ENCODE measurements around the gene USP16.

Gene USP16

DNA sequence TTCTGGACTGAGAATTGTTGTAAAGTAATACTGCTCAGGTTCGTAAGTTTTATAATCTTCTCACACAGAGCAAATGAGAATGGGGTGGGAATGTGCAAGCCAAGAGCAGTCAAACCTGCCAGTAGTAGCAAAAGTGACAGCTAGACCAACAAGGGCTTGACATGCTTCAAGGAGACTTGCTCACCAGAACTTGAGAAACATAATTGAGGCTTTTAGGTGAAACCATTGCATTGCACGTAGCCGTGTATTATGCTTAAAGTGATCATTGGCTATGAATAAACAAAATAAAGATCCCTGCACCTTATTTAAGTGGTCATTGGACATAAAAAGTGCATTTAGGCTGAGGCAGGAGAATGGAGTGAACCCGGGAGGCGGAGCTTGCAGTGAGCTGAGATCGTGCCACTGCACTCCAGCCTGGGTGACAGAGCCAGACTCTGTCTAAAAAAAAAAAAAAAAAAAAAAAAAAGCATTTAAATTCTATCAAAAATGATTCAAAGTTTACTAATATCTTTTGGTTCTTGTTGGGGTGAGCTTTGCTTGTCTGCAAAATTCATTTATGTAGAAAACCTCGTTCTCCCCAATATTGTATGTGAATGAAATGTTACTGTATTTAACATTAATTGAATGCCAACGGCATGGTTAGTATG lies 60.8 kb downstream of the USP16 start:
- DNase-seq, result no peak

DNA sequence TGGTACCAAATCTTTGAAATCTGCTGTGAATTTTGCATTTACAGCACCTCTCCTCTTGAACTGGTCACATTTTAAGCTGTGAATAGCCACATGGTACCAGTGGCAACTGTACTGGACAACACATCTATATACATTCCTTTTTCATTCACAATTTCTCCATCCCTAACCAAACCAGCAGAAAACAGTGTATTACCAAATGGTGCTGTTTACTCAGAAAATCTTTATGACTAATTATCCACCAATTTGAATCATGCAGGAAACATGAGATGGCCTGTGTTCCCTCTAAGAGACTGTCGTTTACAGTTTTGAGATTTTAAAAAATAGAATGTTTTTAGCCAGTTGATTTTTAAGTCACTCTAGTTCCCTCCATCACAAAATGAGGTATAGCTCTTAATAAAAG lies 66.6 kb downstream of the USP16 start:
- no peak for DNase-seq

DNA sequence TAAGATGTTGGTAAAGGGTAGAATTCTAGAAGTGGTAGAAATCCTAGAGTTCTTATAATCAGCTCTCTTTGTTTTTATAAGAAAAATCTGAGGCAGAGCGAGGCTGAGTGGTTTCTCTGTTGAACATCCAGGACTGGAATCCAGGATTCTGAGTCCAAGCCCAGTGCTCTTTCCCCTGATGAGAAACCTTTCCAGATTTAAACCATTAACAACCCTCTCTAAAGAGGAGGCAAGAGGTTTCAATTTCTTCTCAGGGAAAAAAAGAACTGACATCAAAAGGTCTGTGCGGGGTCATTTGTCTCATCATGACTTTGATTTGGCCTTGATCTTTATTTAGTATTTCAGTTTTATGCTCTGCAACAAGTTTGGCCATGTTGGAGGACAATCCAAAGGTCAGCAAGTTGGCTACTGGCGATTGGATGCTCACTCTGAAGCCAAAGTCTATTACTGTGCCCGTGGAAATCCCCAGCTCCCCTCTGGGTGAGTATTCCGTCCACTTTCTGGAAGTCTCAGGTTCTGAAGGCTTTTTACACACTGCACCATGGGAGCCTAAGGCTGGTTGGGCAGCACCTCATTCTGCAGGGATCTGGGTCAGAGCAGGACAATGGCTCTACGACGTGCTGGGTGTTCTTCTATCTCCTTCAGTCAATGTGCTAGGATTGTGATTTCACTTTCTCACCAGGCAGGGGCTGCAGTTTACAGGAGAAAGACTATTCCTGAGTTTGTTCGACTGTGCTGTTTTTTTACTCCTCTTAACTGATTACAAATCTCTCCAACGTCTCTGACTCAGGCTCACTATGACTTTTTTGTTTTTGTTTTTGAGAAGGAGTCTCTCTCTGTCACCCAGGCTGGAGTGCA lies 67.9 kb downstream of the USP16 start:
- no peak for DNase-seq

DNA sequence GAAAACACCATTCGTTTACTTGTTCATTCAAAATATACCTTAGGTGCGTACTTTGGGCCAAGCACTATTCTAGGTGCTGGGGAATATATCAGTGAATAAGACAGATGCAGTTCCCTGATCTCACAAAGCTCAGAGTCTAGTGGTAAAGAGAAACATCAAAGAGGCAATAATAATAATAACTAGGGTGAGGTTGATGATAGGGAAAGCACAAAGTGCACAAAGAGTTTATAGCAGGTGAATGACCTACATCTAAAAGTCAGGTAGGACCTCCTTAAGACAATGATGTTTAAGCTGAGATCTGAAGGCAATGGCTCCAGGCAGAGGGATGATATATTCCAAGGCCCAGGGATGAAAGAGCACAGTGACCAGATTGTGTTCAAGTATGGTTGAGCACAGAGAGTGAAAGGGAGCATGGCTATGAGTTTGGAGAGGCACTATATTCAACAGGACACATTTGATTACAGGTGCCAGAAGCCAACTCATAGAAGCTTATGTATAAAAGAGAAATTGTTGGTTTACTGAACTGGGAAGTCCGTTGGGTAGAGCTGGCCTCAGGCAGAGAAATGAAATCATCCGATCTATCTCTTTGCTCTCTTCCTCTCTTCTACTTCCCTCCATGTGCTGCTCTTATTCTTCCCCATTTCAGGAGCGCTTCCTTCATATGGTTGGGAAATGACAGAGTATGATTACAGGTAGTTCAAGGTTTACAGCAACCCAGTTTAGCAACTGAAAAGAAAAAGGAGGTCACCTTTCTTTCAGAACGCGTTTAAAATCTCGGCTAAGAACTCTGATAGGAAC lies 71.9 kb downstream of the USP16 start:
- no peak for DNase-seq

DNA sequence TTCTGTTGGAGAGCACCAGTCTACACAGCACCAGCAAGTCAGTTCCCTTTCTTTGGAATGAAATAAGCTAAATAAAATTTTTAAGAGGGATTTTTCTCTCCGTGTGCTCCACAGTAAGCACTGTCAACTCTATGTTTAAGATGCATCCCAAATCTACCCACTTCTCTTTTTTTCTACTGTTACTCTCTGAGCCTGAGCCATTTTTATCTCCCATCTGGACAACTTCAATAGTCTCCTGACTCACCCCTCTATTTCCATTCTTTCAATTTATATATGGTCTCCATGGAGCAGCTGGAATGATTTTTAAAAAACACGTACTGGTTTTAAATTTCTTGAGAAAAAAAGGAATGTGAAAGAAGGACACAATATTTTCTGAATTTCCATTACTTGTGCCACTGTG lies 73.7 kb downstream of the USP16 start:
- DNase-seq, result no peak

DNA sequence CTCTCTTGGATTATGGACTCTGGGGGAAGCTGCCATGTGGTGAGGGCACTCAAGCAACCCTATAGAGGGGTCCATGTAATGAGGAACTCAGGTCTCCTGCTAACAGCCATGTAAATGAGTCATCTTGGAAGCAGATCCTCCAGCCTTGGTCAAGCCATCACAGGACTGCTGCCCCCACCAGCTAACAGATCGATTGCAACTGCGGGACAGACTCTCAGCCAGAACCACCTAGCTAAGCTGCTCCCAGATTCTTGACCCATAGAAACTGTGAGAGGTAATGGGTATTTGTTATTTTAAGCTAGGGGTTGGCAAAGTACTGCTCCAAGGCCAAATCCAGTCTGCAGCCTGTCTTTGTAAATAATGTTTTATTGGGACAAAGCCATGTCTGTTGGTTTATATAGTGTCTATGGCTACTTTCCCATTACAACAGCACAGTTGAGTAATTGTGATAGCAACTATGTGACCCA lies 78.4 kb downstream of the USP16 start:
- no peak for DNase-seq

All from activated CD4-positive, alpha-beta T cell treated with anti-CD3 and anti-CD28 coated beads, Interleukin-2, amount 50 U/mL, for 1 hour (primary cell).